Erythroblast (primary cell): ENCODE measurements around the gene ALDOA.
"Not testable (repeated sequence)": the region's sequence is repeated elsewhere in the genome, so short reads cannot be mapped to it uniquely, and the experiment has no call there.

ENCODE experiments used
- GATA1 ChIP-seq: IDR thresholded peaks from 2 replicates; pipeline ENCODE4 v1.6.1; 2011; ENCODE audit warnings: low read depth, mild to moderate bottlenecking, control low read depth, low read length, moderate library complexity
- POLR2A ChIP-seq: IDR thresholded peaks from 2 replicates; pipeline ENCODE4 v1.6.1; 2011; ENCODE audit warnings: mild to moderate bottlenecking, low read length

- not testable (repeated sequence) for TF ChIP-seq POLR2A, GATA1
These were observed 47.6 kb upstream of the ALDOA start for GRCh38 chr16:30017937-30018336.
